ENCODE measurements around the gene IGFBP3.

DNA sequence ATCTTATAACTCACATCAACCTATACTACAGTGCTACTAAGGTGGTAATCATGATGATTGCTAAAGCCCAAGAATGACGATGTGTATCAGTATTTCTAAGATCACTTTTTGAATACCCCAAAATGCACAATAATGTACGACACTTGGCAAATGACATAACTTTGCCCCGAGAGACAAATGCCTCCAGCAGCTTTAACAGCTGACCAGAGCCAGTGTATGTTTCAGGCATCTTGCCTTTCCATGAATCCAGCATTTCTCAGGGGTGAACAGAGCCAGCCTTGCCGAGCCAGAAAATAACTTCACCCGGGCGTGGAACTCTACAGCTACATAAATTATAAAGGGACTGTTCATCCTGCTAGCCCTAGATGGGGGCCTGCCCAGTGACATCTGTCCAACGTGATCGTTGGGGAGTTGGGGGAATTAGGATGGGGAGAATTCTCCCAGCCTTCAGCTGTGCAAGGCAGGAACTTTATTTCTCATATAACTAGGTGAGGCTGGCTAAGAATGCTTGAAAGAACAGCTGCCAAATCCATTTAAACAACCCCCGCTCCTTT is 1.8 kb downstream of the IGFBP3 start:
- TF ChIP-seq, protein P1, sequence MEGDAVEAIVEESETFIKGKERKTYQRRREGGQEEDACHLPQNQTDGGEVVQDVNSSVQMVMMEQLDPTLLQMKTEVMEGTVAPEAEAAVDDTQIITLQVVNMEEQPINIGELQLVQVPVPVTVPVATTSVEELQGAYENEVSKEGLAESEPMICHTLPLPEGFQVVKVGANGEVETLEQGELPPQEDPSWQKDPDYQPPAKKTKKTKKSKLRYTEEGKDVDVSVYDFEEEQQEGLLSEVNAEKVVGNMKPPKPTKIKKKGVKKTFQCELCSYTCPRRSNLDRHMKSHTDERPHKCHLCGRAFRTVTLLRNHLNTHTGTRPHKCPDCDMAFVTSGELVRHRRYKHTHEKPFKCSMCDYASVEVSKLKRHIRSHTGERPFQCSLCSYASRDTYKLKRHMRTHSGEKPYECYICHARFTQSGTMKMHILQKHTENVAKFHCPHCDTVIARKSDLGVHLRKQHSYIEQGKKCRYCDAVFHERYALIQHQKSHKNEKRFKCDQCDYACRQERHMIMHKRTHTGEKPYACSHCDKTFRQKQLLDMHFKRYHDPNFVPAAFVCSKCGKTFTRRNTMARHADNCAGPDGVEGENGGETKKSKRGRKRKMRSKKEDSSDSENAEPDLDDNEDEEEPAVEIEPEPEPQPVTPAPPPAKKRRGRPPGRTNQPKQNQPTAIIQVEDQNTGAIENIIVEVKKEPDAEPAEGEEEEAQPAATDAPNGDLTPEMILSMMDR (conservative IDR thresholded peaks at IDR 0.05 in 1 of 2, IDR thresholded peaks at IDR 0.05 in 1 of 2; ENCODE audit: extremely low read depth in 1 of 2, insufficient read depth in 1 of 2, low read depth in 1 of 2, low read length in 2 of 2) = no peak
- TF ChIP-seq EZH2 (IDR thresholded peaks at IDR 0.05; ENCODE audit: borderline replicate concordance, low read length) = no peak
